ENCODE measurements around the gene CAMK2G. TPM values are rescaled to one million over a fixed set of nuclear protein-coding genes. Genes with fewer than 3 reads are reported as not detected.

The CAMK2G gene
- total RNA-seq, 1 donor from 2014 or later, result 36.6 TPM

DNA sequence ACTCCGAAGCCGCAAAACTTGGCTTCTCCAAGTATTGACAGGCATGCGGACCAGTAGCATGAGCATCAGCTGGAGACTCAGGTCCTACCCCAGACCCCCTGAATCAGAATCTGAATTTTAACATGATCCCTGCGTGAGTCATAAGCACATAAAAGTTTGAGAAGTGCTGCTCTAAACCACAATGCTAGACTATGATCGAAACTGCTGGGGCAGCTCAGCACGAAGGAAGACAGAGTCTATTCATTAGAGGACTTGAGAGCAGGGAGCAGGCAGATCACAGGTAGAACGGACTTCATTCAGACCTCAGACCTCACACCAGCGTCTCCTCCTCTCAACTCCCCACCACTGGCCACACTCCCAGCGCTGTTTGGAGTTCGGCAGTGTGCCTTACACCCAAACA is 16.9 kb downstream of the CAMK2G start:
- H4K20me1 ChIP-seq (ENCODE audit: low read depth), result peaks cover 55% of the 10 kb centered on the region
- no peaks in the 10 kb centered on the region for H3K36me3 ChIP-seq
- Mint-ChIP-seq H3K27me3 (ENCODE audit: insufficient read depth, low read depth) (peaks cover 2% of the 10 kb centered on the region), H3K4me1 (peaks cover 28% of the 10 kb centered on the region), H3K27ac (no peak overlapping the region), H3K36me3 (peaks cover 23% of the 10 kb centered on the region), H3K9me3 (no peaks in the 10 kb centered on the region), H3K4me3 (no peak overlapping the region)
- TF ChIP-seq EZH2phosphoT487 (IDR thresholded peaks at IDR 0.05) (no peak), EZH2 (IDR thresholded peaks at IDR 0.05) (no peak)
- TF ChIP-seq, protein P1, sequence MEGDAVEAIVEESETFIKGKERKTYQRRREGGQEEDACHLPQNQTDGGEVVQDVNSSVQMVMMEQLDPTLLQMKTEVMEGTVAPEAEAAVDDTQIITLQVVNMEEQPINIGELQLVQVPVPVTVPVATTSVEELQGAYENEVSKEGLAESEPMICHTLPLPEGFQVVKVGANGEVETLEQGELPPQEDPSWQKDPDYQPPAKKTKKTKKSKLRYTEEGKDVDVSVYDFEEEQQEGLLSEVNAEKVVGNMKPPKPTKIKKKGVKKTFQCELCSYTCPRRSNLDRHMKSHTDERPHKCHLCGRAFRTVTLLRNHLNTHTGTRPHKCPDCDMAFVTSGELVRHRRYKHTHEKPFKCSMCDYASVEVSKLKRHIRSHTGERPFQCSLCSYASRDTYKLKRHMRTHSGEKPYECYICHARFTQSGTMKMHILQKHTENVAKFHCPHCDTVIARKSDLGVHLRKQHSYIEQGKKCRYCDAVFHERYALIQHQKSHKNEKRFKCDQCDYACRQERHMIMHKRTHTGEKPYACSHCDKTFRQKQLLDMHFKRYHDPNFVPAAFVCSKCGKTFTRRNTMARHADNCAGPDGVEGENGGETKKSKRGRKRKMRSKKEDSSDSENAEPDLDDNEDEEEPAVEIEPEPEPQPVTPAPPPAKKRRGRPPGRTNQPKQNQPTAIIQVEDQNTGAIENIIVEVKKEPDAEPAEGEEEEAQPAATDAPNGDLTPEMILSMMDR (IDR thresholded peaks at IDR 0.05), result no peak
- no peaks in the 10 kb centered on the region for H3K27me3 ChIP-seq
- no peak overlapping the region for H2AFZ ChIP-seq (replicated peaks)
- H3K4me3 ChIP-seq, result no peak overlapping the region
- no peaks in the 10 kb centered on the region for H3F3A ChIP-seq (ENCODE audit: low read depth)
- H3K4me2 ChIP-seq, result no peak overlapping the region
- DNase-seq (ENCODE audit: low spot score), result no peak
- no peak overlapping the region for H3K27ac ChIP-seq
- no peak overlapping the region for H3K9ac ChIP-seq
- peaks cover 9% of the 10 kb centered on the region for H3K79me2 ChIP-seq (ENCODE audit: low read depth)
- H3K9me3 ChIP-seq (ENCODE audit: low read depth), result no peaks in the 10 kb centered on the region
- peaks cover 5% of the 10 kb centered on the region for H3K4me1 ChIP-seq

DNA sequence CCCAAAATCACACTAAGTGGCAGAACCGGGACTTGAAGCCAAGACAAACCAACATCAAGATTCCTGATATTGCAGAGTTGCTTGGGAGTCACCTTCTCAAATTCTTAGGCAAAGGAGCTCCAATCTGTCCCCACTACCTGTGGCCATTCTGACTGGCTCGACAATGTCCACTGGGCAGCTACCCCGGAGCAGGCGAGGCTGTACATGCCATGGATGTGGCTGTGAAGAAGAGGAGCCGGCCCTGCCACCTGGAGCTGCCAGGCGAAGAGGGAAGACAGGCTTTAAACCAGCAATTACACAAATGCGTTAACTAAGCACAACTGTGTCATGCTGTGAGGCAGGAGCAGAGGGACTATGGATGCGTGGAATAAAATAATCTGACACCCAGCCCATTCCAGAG is 18.1 kb downstream of the CAMK2G start:
- Histone ChIP-seq H3K27ac (no peak overlapping the region), H3K36me3 (no peaks in the 10 kb centered on the region), H3F3A (ENCODE audit: low read depth) (no peaks in the 10 kb centered on the region), H3K79me2 (ENCODE audit: low read depth) (no peaks in the 10 kb centered on the region), H3K9ac (no peak overlapping the region), H4K20me1 (ENCODE audit: low read depth) (peaks cover 48% of the 10 kb centered on the region), H2AFZ (replicated peaks) (no peak overlapping the region), H3K4me1 (no peaks in the 10 kb centered on the region), H3K27me3 (no peaks in the 10 kb centered on the region), H3K4me2 (no peak overlapping the region), H3K9me3 (ENCODE audit: low read depth) (no peaks in the 10 kb centered on the region), H3K4me3 (no peak overlapping the region)
- Mint-ChIP-seq H3K4me3 (no peak overlapping the region), H3K36me3 (peaks cover 27% of the 10 kb centered on the region), H3K27me3 (ENCODE audit: insufficient read depth, low read depth) (peaks cover 4% of the 10 kb centered on the region), H3K4me1 (peaks cover 32% of the 10 kb centered on the region), H3K27ac (no peak overlapping the region), H3K9me3 (no peaks in the 10 kb centered on the region)
- DNase-seq (ENCODE audit: low spot score), result no peak
- TF ChIP-seq EZH2phosphoT487 (IDR thresholded peaks at IDR 0.05) (no peak), EZH2 (IDR thresholded peaks at IDR 0.05) (no peak)
- TF ChIP-seq, protein P1 (IDR thresholded peaks at IDR 0.05), result no peak

DNA sequence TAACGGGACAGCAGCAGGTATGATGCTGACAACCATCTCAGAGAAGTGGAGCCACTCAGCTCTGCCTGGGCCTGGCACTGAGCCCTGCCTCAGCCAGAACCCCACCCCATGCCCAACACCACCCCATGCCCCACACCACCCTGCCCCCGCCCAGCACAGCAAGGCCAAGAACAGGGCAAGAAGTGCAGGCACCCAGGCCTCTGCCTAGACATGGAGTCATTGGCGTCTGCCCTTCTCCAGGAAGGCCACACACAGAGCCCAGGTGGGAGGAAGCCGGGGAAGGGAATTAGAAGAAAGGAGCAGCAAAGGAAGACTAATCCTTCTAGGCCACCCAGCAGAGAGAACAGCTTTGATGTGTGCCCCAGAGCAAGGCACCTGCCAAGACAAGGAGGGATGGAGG is 18.9 kb downstream of the CAMK2G start:
- H3K27me3 Mint-ChIP-seq (ENCODE audit: insufficient read depth, low read depth), result peaks cover 4% of the 10 kb centered on the region
- H3K9me3 ChIP-seq (ENCODE audit: low read depth), result no peaks in the 10 kb centered on the region
- H3F3A ChIP-seq (ENCODE audit: low read depth), result no peaks in the 10 kb centered on the region
- no peak overlapping the region for H3K4me3 ChIP-seq
- H3K27ac ChIP-seq, result no peak overlapping the region
- no peaks in the 10 kb centered on the region for H3K4me1 ChIP-seq
- TF ChIP-seq EZH2 (IDR thresholded peaks at IDR 0.05) (no peak), EZH2phosphoT487 (IDR thresholded peaks at IDR 0.05) (no peak)
- TF ChIP-seq, protein P1 (IDR thresholded peaks at IDR 0.05), result no peak
- no peak overlapping the region for H2AFZ ChIP-seq (replicated peaks)
- H3K79me2 ChIP-seq (ENCODE audit: low read depth), result no peaks in the 10 kb centered on the region
- H3K4me1 Mint-ChIP-seq, result peaks cover 34% of the 10 kb centered on the region
- H4K20me1 ChIP-seq (ENCODE audit: low read depth), result peaks cover 48% of the 10 kb centered on the region
- H3K27me3 ChIP-seq, result no peaks in the 10 kb centered on the region
- no peaks in the 10 kb centered on the region for H3K36me3 ChIP-seq
- H3K9me3 Mint-ChIP-seq, result no peaks in the 10 kb centered on the region
- peak; percentile 33 for DNase-seq (ENCODE audit: low spot score)
- H3K36me3 Mint-ChIP-seq, result peaks cover 26% of the 10 kb centered on the region
- no peak overlapping the region for H3K4me3 Mint-ChIP-seq
- no peak overlapping the region for H3K9ac ChIP-seq
- H3K27ac Mint-ChIP-seq, result no peak overlapping the region
- H3K4me2 ChIP-seq, result no peak overlapping the region

All from neural progenitor cell (in vitro differentiated cells).